H1 (cell line): ENCODE data around the gene MACROH2A1. TPM values are rescaled to one million over a fixed set of nuclear protein-coding genes. Genes with fewer than 3 reads are reported as not detected.

Experiments used
- CTCF ChIA-PET: fragments of 300-600 bp; sonication (Branson Sonifier 250); formaldehyde crosslinking; loops from one replicate; lab custom pipeline; 2021; ENCODE audit not compliant: partially characterized antibody; lab: Charles Lee
- POLR2A ChIA-PET: fragments of 300-600 bp; sonication (Branson Sonifier 250); formaldehyde crosslinking; loops from one replicate; lab custom pipeline; 2021; ENCODE audit warnings: inconsistent platforms; ENCODE audit not compliant: partially characterized antibody; lab: Charles Lee
- DNase-seq, 2 experiments: peaks; one replicate each; pipeline versions ENCODE4 v3.0.0 to v3.0.0-alpha.2; 2010 to 2022; ENCODE audit warnings: low spot score in 2 of 2, low read depth in 1 of 2, mixed read lengths in 1 of 2
- FAIRE-seq: peaks from 2 replicates; lab custom pipeline; 2011; peaks lifted over from hg19 to GRCh38; lab: Jason Lieb, UNC
- H2AFZ ChIP-seq: 2 replicates; pipeline ENCODE4 v1.8.1; 2012; ENCODE audit warnings: low read length, inconsistent platforms
- H2AK5ac ChIP-seq: 2 replicates; pipeline ENCODE4 v1.6.1; 2013; ENCODE audit warnings: low read depth, low read length
- H2BK120ac ChIP-seq: replicated peaks from 2 replicates; pipeline ENCODE3; 2013; ENCODE audit warnings: low read depth, low read length, inconsistent platforms
- H2BK12ac ChIP-seq: 2 replicates; pipeline ENCODE4 v1.6.1; 2013; ENCODE audit warnings: low read depth, low read length
- H2BK15ac ChIP-seq: 2 replicates; pipeline ENCODE4 v1.6.1; 2013; ENCODE audit warnings: low read length
- H2BK20ac ChIP-seq: 2 replicates; pipeline ENCODE4 v1.6.1; 2013; ENCODE audit warnings: low read length
- H2BK5ac ChIP-seq: 2 replicates; pipeline ENCODE4 v1.6.1; 2013; ENCODE audit warnings: low read depth, low read length
- H3K14ac ChIP-seq: 2 replicates; pipeline ENCODE4 v1.6.1; 2013; ENCODE audit warnings: inconsistent platforms; ENCODE audit not compliant: insufficient read length
- H3K18ac ChIP-seq: 2 replicates; pipeline ENCODE4 v1.6.1; 2013; ENCODE audit warnings: low read length; ENCODE audit errors: extremely low read depth
- H3K23ac ChIP-seq: 2 replicates; pipeline ENCODE4 v1.6.1; 2013; ENCODE audit warnings: inconsistent platforms; ENCODE audit not compliant: insufficient read length
- H3K23me2 ChIP-seq: 2 replicates; pipeline ENCODE4 v1.6.1; 2013; ENCODE audit warnings: low read depth, low read length
- H3K27ac ChIP-seq: 2 replicates; pipeline ENCODE4 v1.6.1; 2011; ENCODE audit warnings: low read depth, low read length, inconsistent platforms
- H3K27me3 ChIP-seq, 4 experiments: replicated peaks in 1 of 4; 1 replicate in 1 of 4; 2 replicates in 3 of 4; pipeline versions ENCODE4 v1.6.1 to v1.8.1; 2011 to 2013; ENCODE audit warnings: low read length in 3 of 4, mild to moderate bottlenecking in 3 of 4, inconsistent platforms in 2 of 4, mixed read lengths in 2 of 4, moderate library complexity in 1 of 4; ENCODE audit not compliant: control insufficient read depth in 3 of 4, insufficient read depth in 3 of 4; ENCODE audit errors: extremely low read depth in 1 of 4
- H3K36me3 ChIP-seq, 4 experiments: 2 replicates each; pipeline versions ENCODE4 v1.6.1 to v1.8.1; 2011 to 2013; ENCODE audit warnings: mild to moderate bottlenecking in 4 of 4, low read length in 3 of 4, moderate library complexity in 2 of 4, control low read depth in 1 of 4, inconsistent platforms in 1 of 4; ENCODE audit not compliant: insufficient read depth in 4 of 4, control insufficient read depth in 2 of 4
- H3K4ac ChIP-seq: replicated peaks from 2 replicates; pipeline ENCODE3; 2013; ENCODE audit warnings: low read length, low read depth, mixed read lengths, inconsistent platforms; ENCODE audit not compliant: insufficient read length
- H3K4me1 ChIP-seq, 4 experiments: replicated peaks in 1 of 4; 1 replicate in 1 of 4; 2 replicates in 3 of 4; pipeline versions ENCODE4 v1.6.1 to v1.8.1; 2011 to 2013; ENCODE audit warnings: low read length in 3 of 4, inconsistent platforms in 2 of 4, mixed read lengths in 1 of 4; ENCODE audit not compliant: insufficient read depth in 4 of 4, control insufficient read depth in 3 of 4
- H3K4me2 ChIP-seq, 2 experiments: 2 replicates each; pipeline versions ENCODE4 v1.6.1 to v1.8.1; 2011 to 2013; ENCODE audit warnings: low read depth in 2 of 2, low read length in 2 of 2, control low read depth in 1 of 2, inconsistent platforms in 1 of 2, mild to moderate bottlenecking in 1 of 2; ENCODE audit not compliant: insufficient read depth in 1 of 2
- H3K4me3 ChIP-seq, 4 experiments: fragments of 200-600, 300-600 bp in 1 of 4; sonication (generic), shearing (Covaris generic), sonication (Bioruptor Twin) in 1 of 4; 2 replicates each; pipeline versions ENCODE4 v1.5.1 to v1.8.1; 2011 to 2016; ENCODE audit warnings: low read length in 4 of 4, low read depth in 3 of 4, control low read depth in 2 of 4, inconsistent platforms in 2 of 4, mild to moderate bottlenecking in 2 of 4, mixed read lengths in 1 of 4, moderate library complexity in 1 of 4; ENCODE audit not compliant: insufficient read depth in 2 of 4; ENCODE audit errors: extremely low read depth in 1 of 4
- H3K56ac ChIP-seq: replicated peaks from 2 replicates; pipeline ENCODE3; 2013; ENCODE audit warnings: low read depth, mild to moderate bottlenecking, mixed read lengths, low read length, inconsistent platforms; ENCODE audit not compliant: insufficient read length
- H3K79me1 ChIP-seq: 2 replicates; pipeline ENCODE4 v1.6.1; 2013; ENCODE audit warnings: low read depth, low read length, control low read depth
- H3K79me2 ChIP-seq, 2 experiments: 2 replicates each; pipeline versions ENCODE4 v1.6.1 to v1.8.1; 2012 to 2013; ENCODE audit warnings: low read length in 2 of 2, mild to moderate bottlenecking in 2 of 2, inconsistent platforms in 1 of 2; ENCODE audit not compliant: insufficient read depth in 2 of 2, control insufficient read depth in 1 of 2
- H3K9ac ChIP-seq, 4 experiments: replicated peaks in 1 of 4; 1 replicate in 1 of 4; 2 replicates in 3 of 4; pipeline versions ENCODE4 v1.6.1 to v1.8.1; 2011 to 2013; ENCODE audit warnings: low read depth in 3 of 4, low read length in 3 of 4, control low read depth in 2 of 4, mild to moderate bottlenecking in 2 of 4, moderate library complexity in 2 of 4, inconsistent platforms in 1 of 4; ENCODE audit errors: extremely low read depth in 1 of 4
- H3K9me3 ChIP-seq, 2 experiments: 2 replicates each; pipeline versions ENCODE4 v1.6.1 to v1.8.1; 2012 to 2013; ENCODE audit warnings: mild to moderate bottlenecking in 2 of 2, moderate library complexity in 2 of 2, control low read depth in 1 of 2, inconsistent platforms in 1 of 2, low read depth in 1 of 2, low read length in 1 of 2, mixed read lengths in 1 of 2; ENCODE audit not compliant: insufficient read depth in 2 of 2
- H4K20me1 ChIP-seq, 2 experiments: replicated peaks in 1 of 2; 2 replicates each; pipeline versions ENCODE3 to v1.8.1; 2011 to 2013; ENCODE audit warnings: inconsistent platforms in 2 of 2, low read length in 2 of 2, mild to moderate bottlenecking in 1 of 2; ENCODE audit not compliant: insufficient read depth in 2 of 2, control insufficient read depth in 1 of 2
- H4K5ac ChIP-seq: 2 replicates; pipeline ENCODE4 v1.6.1; 2013; ENCODE audit warnings: low read length, low read depth, mixed read lengths, inconsistent platforms; ENCODE audit not compliant: insufficient read length
- H4K8ac ChIP-seq: 2 replicates; pipeline ENCODE4 v1.8.0; 2013; ENCODE audit warnings: mild to moderate bottlenecking, moderate library complexity, low read length, inconsistent platforms; ENCODE audit not compliant: insufficient read depth; ENCODE audit errors: extremely low read depth
- H4K91ac ChIP-seq: replicated peaks from 2 replicates; pipeline ENCODE3; 2013; ENCODE audit warnings: low read length, mixed read lengths, inconsistent platforms; ENCODE audit not compliant: insufficient read length
- BCL11A ChIP-seq, 2 experiments: IDR thresholded peaks; one replicate each; pipeline ENCODE4 v1.6.1; 2011; ENCODE audit warnings: low read depth in 2 of 2, low read length in 2 of 2, mild to moderate bottlenecking in 2 of 2
- CEBPB ChIP-seq: IDR thresholded peaks from 2 replicates; pipeline ENCODE4 v1.6.1; 2012; ENCODE audit warnings: low read depth, low read length
- GABPA ChIP-seq: IDR thresholded peaks from 2 replicates; pipeline ENCODE4 v1.6.1; 2011; ENCODE audit warnings: mild to moderate bottlenecking, low read length, moderate library complexity, borderline replicate concordance; ENCODE audit not compliant: insufficient read depth
- POLR2AphosphoS5 ChIP-seq: IDR thresholded peaks from 2 replicates; pipeline ENCODE4 v1.6.1; 2011; ENCODE audit warnings: low read depth, low read length
- RFX5 ChIP-seq: IDR thresholded peaks from 2 replicates; pipeline ENCODE4 v1.6.1; 2011; ENCODE audit warnings: low read depth, low read length, improper control_type of control experiment, borderline replicate concordance
- SIRT6 ChIP-seq: IDR thresholded peaks from one replicate; pipeline ENCODE4 v1.7.1; 2012; ENCODE audit warnings: low read length, inconsistent platforms
- TBP ChIP-seq: IDR thresholded peaks from 2 replicates; pipeline ENCODE4 v1.6.1; 2011; ENCODE audit warnings: low read depth, low read length, improper control_type of control experiment
- TCF12 ChIP-seq: IDR thresholded peaks from 2 replicates; pipeline ENCODE4 v1.6.1; 2011; ENCODE audit warnings: low read depth, mild to moderate bottlenecking, low read length
- YY1 ChIP-seq: IDR thresholded peaks from 2 replicates; pipeline ENCODE4 v1.6.1; 2011; ENCODE audit warnings: low read depth, mild to moderate bottlenecking, low read length
- WGBS, 2 experiments: shearing (Covaris generic) in 1 of 2; methylation state at CpG; one replicate each; pipeline versions ENCODE4 v1.1.6 to v1.1.7; 2013 to 2015; ENCODE audit warnings: low lambda C conversion rate in 2 of 2, mixed read lengths in 2 of 2, inconsistent platforms in 1 of 2, low coverage in 1 of 2, missing lambda C conversion rate in 1 of 2; ENCODE audit not compliant: insufficient replicate concordance in 2 of 2, insufficient coverage in 1 of 2, insufficient read length in 1 of 2; ENCODE audit errors: extremely low coverage in 1 of 2, missing lambda C conversion rate in 1 of 2; 5-methylcytosine and 5-hydroxymethylcytosine counted together
- polyA plus RNA-seq, 7 experiments: library from polyadenylated mRNA; depleted of rRNA in 3 of 7; stranded (reverse) in 5 of 7; unstranded in 2 of 7; fragments of >200 nt in 5 of 7; fragments of 200-250 nt in 2 of 7; gene quantifications; 1 replicate in 5 of 7; 2 replicates in 1 of 7; 4 replicates in 1 of 7; pipeline versions ENCODE4 v1.2.1 to v1.2.3, GENCODE V29; 2011 to 2013; ENCODE audit warnings: missing spikeins in 2 of 7, mixed read lengths in 2 of 7
- total RNA-seq: library from RNA; stranded (reverse); fragmentation: NEBNext Ultra II Directional; extraction: Animal tissue kit (Norgen Biotek cat#: 25700); gene quantifications from 2 replicates; pipeline ENCODE4 v1.2.1, GENCODE V29; 2021

The MACROH2A1 gene
- total and polyA plus RNA-seq, 2 of the 8 experiments (the other 6 are each of a cell fraction or from before 2014, with no cell fraction given), result 60.0 to 92.3 TPM

DNA sequence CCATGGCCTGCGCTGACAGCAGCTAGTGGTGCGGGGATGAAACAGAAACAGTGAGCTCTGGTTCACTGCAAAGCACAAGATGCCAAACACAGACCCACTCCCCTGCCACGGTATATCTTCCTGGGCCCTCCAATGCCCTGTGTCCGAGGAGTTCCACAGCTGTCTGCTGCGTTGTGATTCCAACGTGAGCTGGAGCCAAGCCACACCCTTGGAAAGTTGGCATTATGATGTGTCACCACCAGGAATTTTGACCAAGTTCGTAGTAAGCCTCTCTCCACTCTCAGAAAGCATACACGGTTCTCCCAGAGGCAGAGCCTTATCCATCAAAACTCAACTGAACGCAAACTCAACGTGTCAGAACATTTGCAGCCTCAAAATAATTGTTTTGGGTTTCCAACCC, 55.6 kb downstream of the MACROH2A1 start:
- H2AK5ac ChIP-seq, result no peak overlapping the region
- no peak overlapping the region for H4K5ac ChIP-seq
- peaks cover 0 to 5% of the 10 kb centered on the region in 2 experiments for H4K20me1 ChIP-seq
- no peak overlapping the region for H3K18ac ChIP-seq
- no peak overlapping the region for H2BK12ac ChIP-seq
- H3K9ac ChIP-seq, result no peak overlapping the region
- H3K4ac ChIP-seq, result no peak overlapping the region
- TF ChIP-seq CEBPB (no peak), BCL11A (IDR thresholded peaks at IDR 0.05; ENCODE audit: low read depth in 2 of 2, low read length in 2 of 2) (no peak), SIRT6 (no peak), POLR2AphosphoS5 (no peak), YY1 (no peak), TBP (no peak), RFX5 (no peak), TCF12 (no peak), GABPA (no peak)
- H2AFZ ChIP-seq, result no peak overlapping the region
- DNase-seq (no peak), FAIRE-seq (no peak)
- no peaks in the 10 kb centered on the region for H3K23me2 ChIP-seq
- no peaks in the 10 kb centered on the region for H3K79me2 ChIP-seq
- POLR2A ChIA-PET, result no interaction called here
- H3K4me3 ChIP-seq, result no peak overlapping the region
- H4K8ac ChIP-seq, result no peak overlapping the region
- no peaks in the 10 kb centered on the region for H3K4me1 ChIP-seq
- no peak overlapping the region for H3K14ac ChIP-seq
- no peak overlapping the region for H3K56ac ChIP-seq
- H3K27me3 ChIP-seq, result no peaks in the 10 kb centered on the region
- H3K27ac ChIP-seq, result no peak overlapping the region
- H2BK15ac ChIP-seq, result no peak overlapping the region
- peaks cover 4 to 20% (median 8%) of the 10 kb centered on the region in 4 experiments; a peak in 5 of 8 replicates for H3K36me3 ChIP-seq
- no peak overlapping the region for H2BK5ac ChIP-seq
- CTCF ChIA-PET, result interaction anchor here (0.7 to 0.9 kb wide), 2 partner anchors 32 to 354 kb away, joined by 3 read pairs; no protein-coding TSS in a partner anchor
- H4K91ac ChIP-seq, result no peak overlapping the region
- no peak overlapping the region for H2BK20ac ChIP-seq
- H2BK120ac ChIP-seq, result no peak overlapping the region
- no peak overlapping the region for H3K4me2 ChIP-seq
- no peaks in the 10 kb centered on the region for H3K79me1 ChIP-seq
- 94% methylated on average over 9 of the region's 10 CpGs; no CpG with 5 or more reads in 1 of the 2 experiments for WGBS, 2 experiments
- no peaks in the 10 kb centered on the region for H3K9me3 ChIP-seq
- H3K23ac ChIP-seq, result no peak overlapping the region
